Adrenal gland (tissue), 5 donors: ENCODE measurements around the gene WNT5B.

Experiments
- CTCF ChIP-seq, 6 experiments: fragments of 450-650 bp in 4 of 6; fragments of 200-600 bp in 2 of 6; sonication (generic) in 1 of 6; IDR thresholded peaks; 1 replicate in 5 of 6; 2 replicates in 1 of 6; pipeline versions ENCODE4 v1.5.1 to v1.8.0; 2016 to 2021; ENCODE audit warnings: antibody characterized with exemption in 6 of 6, mild to moderate bottlenecking in 2 of 6, moderate library complexity in 1 of 6
- POLR2A ChIP-seq, 2 donors: fragments of 450-650 bp; IDR thresholded peaks; one replicate each; pipeline ENCODE4 v1.6.1; 2017; ENCODE audit warnings: antibody characterized with exemption in 2 of 2, mild to moderate bottlenecking in 2 of 2, moderate library complexity in 1 of 2
- donor health status: DM: no; HTN: no; CAD: no.

- TF ChIP-seq CTCF (IDR thresholded peaks at IDR 0.05) (no peak), POLR2A (IDR thresholded peaks at IDR 0.05) (no peak)
These were observed 16.8 kb downstream of the WNT5B start for GRCh38 chr12:1645819-1646218.
